Measurements from ENCODE around the gene AHRR. TPM values are rescaled to one million over a fixed set of nuclear protein-coding genes. Genes with fewer than 3 reads are reported as not detected.
A peak's percentile ranks its signal among the peaks of the same experiment; 100 is the strongest.
"Not testable (repeated sequence)": the region's sequence is repeated elsewhere in the genome, so short reads cannot be mapped to it uniquely, and the experiment has no call there.

Gene AHRR
- total and polyA plus RNA-seq, 7 experiments from 2014 or later = 0.56 to 23.5 (median 1.2) TPM; not detected in 1

DNA sequence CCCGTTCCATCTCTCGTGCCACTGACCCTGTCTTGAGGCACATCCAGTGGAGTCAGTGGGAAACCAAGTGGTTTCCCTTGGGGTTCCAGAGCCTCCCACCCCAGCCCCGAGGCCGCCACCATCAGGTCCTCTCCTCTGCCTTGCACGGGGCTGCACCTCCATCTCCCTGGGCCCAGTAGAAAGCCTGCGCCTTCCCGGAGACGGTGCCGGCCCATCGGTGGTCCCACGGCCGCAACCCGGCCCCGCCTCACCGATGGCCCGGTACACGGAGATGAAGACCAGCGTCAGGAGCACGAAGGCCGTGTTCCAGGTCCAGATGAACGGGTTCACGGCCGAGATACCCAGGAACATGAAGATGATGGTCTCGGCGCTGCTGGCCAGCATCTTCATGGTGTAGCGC lies 161.5 kb downstream of the AHRR start:
- intact Hi-C loops (cut with micrococcal nuclease) = no loop called here
- H3K27ac Mint-ChIP-seq = no peak overlapping the region
- DNase-seq (peak in 1 of 9 donors; percentile 7), ATAC-seq (no peak)
- no peak overlapping the region for H3K4me3 ChIP-seq (ENCODE audit: low read length)
- no peak overlapping the region for H3K4me3 Mint-ChIP-seq
- no peaks in the 10 kb centered on the region for H3K27me3 ChIP-seq (ENCODE audit: control insufficient read depth in 2 of 2, insufficient read depth in 2 of 2, low read length in 2 of 2)
- no peaks in the 10 kb centered on the region for H3K9me3 ChIP-seq (ENCODE audit: control insufficient read depth in 2 of 3, low read length in 3 of 3)
- H3K9me3 Mint-ChIP-seq = peaks cover 0 to 1% (median 0%) of the 10 kb centered on the region in 11 donors
- peaks cover 0 to 7% (median 4%) of the 10 kb centered on the region in 5 donors for H3K27me3 Mint-ChIP-seq
- no peaks in the 10 kb centered on the region for H3K4me1 ChIP-seq (ENCODE audit: control insufficient read depth in 2 of 2, insufficient read depth in 2 of 2, low read length in 2 of 2)
- ChIA-PET CTCF (no interaction called here), POLR2A (no interaction called here)
- H3K27ac ChIP-seq (ENCODE audit: low read depth, low read length) = no peak overlapping the region
- peaks cover 0 to 18% (median 4%) of the 10 kb centered on the region in 7 donors for H3K4me1 Mint-ChIP-seq
- no peaks in the 10 kb centered on the region for H3K36me3 Mint-ChIP-seq
- no peaks in the 10 kb centered on the region for H3K36me3 ChIP-seq (ENCODE audit: control insufficient read depth in 2 of 3, insufficient read depth in 3 of 3, low read length in 3 of 3)

DNA sequence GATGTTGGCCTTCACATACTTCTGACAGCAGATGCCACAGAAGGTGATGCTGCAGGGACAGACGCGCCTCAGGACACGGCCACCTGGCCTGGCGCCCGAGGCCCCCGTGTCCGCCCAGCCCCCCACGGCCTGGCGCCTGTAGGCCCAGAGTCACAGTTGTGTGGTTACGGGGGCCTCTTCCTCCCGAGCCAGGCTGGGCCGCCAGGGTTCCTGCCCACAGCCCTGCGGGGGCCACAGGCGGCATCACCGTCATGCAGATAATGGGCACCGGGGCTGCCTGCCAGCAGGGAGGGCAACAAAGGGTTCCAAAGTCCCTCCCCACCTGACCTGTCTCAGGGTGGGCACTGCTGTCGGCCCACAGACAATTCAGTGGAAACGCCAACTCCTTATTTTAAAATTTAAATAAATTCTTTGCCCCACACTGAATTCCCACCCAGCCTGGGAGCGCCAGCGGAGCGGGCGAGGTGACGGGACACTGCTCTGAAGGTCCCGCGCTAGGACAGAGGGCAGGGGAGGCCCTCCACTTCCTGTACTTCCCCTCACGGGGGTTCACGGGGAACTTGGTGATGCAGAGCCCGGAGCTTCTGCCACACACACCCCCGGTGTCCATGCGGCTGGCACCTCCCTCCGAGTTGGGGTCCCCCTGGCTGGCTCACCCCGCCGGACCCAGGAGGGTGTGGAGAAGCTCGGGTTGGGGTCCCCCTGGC lies 162.1 kb downstream of the AHRR start:
- peaks cover 0 to 7% (median 4%) of the 10 kb centered on the region in 5 donors for H3K27me3 Mint-ChIP-seq
- H3K27ac Mint-ChIP-seq = no peak overlapping the region
- CTCF ChIA-PET = no interaction called here
- H3K4me1 Mint-ChIP-seq = peaks cover 0 to 18% (median 4%) of the 10 kb centered on the region in 7 donors
- Histone ChIP-seq H3K27me3 (ENCODE audit: control insufficient read depth in 2 of 2, insufficient read depth in 2 of 2, low read length in 2 of 2) (no peaks in the 10 kb centered on the region), H3K9me3 (ENCODE audit: control insufficient read depth in 2 of 3, low read length in 3 of 3) (no peaks in the 10 kb centered on the region), H3K4me3 (ENCODE audit: low read length) (no peak overlapping the region), H3K27ac (ENCODE audit: low read depth, low read length) (no peak overlapping the region), H3K36me3 (ENCODE audit: control insufficient read depth in 2 of 3, insufficient read depth in 3 of 3, low read length in 3 of 3) (no peaks in the 10 kb centered on the region), H3K4me1 (ENCODE audit: control insufficient read depth in 2 of 2, insufficient read depth in 2 of 2, low read length in 2 of 2) (no peaks in the 10 kb centered on the region)
- intact Hi-C loops (cut with micrococcal nuclease) = no loop called here
- no peaks in the 10 kb centered on the region for H3K36me3 Mint-ChIP-seq
- H3K4me3 Mint-ChIP-seq = no peak overlapping the region
- DNase-seq (no peak), ATAC-seq (peak; percentile 17)
- peaks cover 0 to 1% (median 0%) of the 10 kb centered on the region in 11 donors for H3K9me3 Mint-ChIP-seq
- POLR2A ChIA-PET = no interaction called here

DNA sequence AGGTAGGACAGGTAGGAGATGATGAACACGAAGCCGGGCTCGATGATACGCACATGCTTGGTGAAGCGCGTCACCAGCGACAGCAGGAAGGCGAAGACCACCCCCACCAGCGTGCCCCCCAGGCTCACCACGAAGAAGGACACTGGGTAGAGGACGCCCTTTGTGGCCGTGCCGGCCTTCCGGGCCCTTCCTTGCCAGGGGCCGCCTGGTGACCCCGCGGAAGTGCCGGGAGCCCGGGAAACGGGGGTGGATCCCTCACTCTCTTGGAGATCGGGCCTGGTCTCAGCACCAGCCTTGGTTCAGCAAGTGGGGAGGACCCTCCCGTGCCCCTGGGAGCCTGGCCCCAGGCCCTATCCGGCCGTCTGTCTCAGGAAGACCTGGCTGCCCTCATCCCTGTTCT lies 163.0 kb downstream of the AHRR start:
- CTCF ChIA-PET = no interaction called here

DNA sequence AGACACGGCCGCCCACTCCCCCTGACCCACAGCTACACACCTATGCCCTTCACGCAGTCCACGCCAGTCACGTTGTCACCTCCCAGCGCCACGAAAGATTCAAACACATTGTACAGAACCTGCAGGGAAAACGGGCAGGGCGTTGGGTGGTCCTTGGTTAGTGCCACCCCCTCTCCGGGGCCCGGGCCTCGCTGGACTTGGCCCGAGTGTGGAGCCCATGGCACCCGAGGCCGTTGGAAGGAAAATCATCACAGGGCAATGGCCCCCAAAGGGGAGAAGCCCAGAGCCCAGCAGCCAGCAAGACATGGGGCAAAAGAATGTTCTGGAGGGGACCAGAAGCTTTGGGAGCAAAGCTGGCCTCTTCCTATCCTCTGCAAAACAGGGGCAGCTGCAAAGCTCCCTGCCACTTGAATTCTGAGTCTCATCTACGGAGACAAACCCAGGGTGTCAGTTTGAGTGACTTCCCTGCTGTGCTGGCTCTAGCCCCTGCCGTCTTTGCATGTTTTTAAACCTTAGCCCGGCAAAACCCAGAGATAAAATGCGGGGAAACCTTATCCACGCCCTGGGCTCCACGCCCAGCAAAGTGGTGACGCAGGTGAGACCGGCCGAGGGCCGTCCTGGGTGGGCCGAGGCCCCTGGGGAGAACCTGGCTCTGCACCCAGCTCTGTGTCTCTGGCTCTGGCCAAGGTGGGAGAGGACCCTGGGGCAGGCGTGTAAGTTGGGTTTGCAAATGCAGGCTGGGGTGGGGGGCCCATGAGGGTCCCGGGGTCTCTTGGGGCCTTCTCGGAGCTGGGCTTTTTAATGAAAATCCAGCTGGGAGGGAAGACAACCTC lies 163.8 kb downstream of the AHRR start:
- ChIA-PET CTCF (no interaction called here), POLR2A (interaction anchor here (0.7 kb wide), 1 partner anchor 44 kb away, joined by 3 read pairs; no protein-coding TSS in a partner anchor)
- H3K4me3 ChIP-seq (ENCODE audit: low read length) = no peak overlapping the region
- no peaks in the 10 kb centered on the region for H3K27me3 ChIP-seq (ENCODE audit: control insufficient read depth in 2 of 2, insufficient read depth in 2 of 2, low read length in 2 of 2)
- H3K4me1 ChIP-seq (ENCODE audit: control insufficient read depth in 2 of 2, insufficient read depth in 2 of 2, low read length in 2 of 2) = no peaks in the 10 kb centered on the region
- Mint-ChIP-seq H3K27me3 (peaks cover 0 to 7% (median 4%) of the 10 kb centered on the region in 5 donors), H3K36me3 (no peaks in the 10 kb centered on the region), H3K9me3 (peaks cover 0 to 1% (median 0%) of the 10 kb centered on the region in 11 donors), H3K4me1 (peaks cover 0 to 18% (median 4%) of the 10 kb centered on the region in 7 donors), H3K4me3 (peak overlapping the region in 5 of 10 donors; percentile 14 to 56 (median 29)), H3K27ac (no peak overlapping the region)
- H3K36me3 ChIP-seq (ENCODE audit: control insufficient read depth in 2 of 3, insufficient read depth in 3 of 3, low read length in 3 of 3) = no peaks in the 10 kb centered on the region
- H3K9me3 ChIP-seq (ENCODE audit: control insufficient read depth in 2 of 3, low read length in 3 of 3) = no peaks in the 10 kb centered on the region
- ATAC-seq = no peak
- no peak overlapping the region for H3K27ac ChIP-seq (ENCODE audit: low read depth, low read length)
- intact Hi-C loops (cut with micrococcal nuclease) = no loop called here
- DNase-seq = peak in 1 of 9 donors; percentile 6

More for the DNA sequence above, 163.0 kb downstream of the AHRR start:
- Histone ChIP-seq H3K27me3 (ENCODE audit: control insufficient read depth in 2 of 2, insufficient read depth in 2 of 2, low read length in 2 of 2) (no peaks in the 10 kb centered on the region), H3K27ac (ENCODE audit: low read depth, low read length) (no peak overlapping the region), H3K9me3 (ENCODE audit: control insufficient read depth in 2 of 3, low read length in 3 of 3) (no peaks in the 10 kb centered on the region), H3K4me3 (ENCODE audit: low read length) (no peak overlapping the region), H3K36me3 (ENCODE audit: control insufficient read depth in 2 of 3, insufficient read depth in 3 of 3, low read length in 3 of 3) (no peaks in the 10 kb centered on the region), H3K4me1 (ENCODE audit: control insufficient read depth in 2 of 2, insufficient read depth in 2 of 2, low read length in 2 of 2) (no peaks in the 10 kb centered on the region)
- Mint-ChIP-seq H3K4me3 (no peak overlapping the region), H3K27ac (no peak overlapping the region), H3K9me3 (peaks cover 0 to 1% (median 0%) of the 10 kb centered on the region in 11 donors), H3K27me3 (peaks cover 0 to 7% (median 4%) of the 10 kb centered on the region in 5 donors), H3K36me3 (no peaks in the 10 kb centered on the region), H3K4me1 (peaks cover 0 to 18% (median 4%) of the 10 kb centered on the region in 7 donors)
- ATAC-seq = no peak
- intact Hi-C loops (cut with micrococcal nuclease) = no loop called here
- POLR2A ChIA-PET = no interaction called here
- DNase-seq = peak in 1 of 9 donors; percentile 8

DNA sequence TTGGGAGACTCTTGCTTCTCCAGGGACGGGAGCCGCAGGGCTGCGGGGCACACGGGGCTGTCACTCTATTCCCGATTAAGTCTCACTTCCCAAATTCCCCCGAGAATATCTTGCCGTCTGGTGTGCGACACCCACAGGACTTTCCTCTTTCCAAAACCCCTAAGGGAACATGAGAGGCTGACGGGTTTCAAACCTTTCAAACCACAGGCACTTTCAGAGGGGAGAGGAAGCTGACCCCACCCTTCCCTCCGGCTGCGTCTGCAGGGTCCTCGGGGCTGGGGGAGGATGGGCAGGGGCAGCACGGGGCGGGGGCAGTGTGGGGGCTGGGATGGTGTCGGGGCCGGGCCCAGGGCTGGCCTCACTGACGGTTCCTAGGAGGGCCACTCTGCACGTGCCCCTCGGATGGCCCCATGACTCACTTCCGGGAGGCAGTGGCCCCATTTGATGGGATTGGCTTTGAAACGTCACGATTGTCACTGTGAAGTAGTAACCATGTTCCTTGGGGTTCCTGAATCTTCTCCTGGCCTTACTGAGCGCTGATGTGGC lies 164.5 kb downstream of the AHRR start:
- Mint-ChIP-seq H3K36me3 (no peaks in the 10 kb centered on the region), H3K4me3 (peak overlapping the region in 5 of 10 donors; percentile 14 to 56 (median 29)), H3K27me3 (peaks cover 0 to 5% (median 4%) of the 10 kb centered on the region in 5 donors), H3K4me1 (peaks cover 0 to 18% (median 4%) of the 10 kb centered on the region in 7 donors), H3K9me3 (peaks cover 0 to 1% (median 0%) of the 10 kb centered on the region in 11 donors), H3K27ac (peak overlapping the region in 1 of 9 donors; percentile 41)
- intact Hi-C loops (cut with micrococcal nuclease) = no loop called here
- no peak overlapping the region for H3K4me3 ChIP-seq (ENCODE audit: low read length)
- H3K27ac ChIP-seq (ENCODE audit: low read depth, low read length) = no peak overlapping the region
- no peaks in the 10 kb centered on the region for H3K27me3 ChIP-seq (ENCODE audit: control insufficient read depth in 2 of 2, insufficient read depth in 2 of 2, low read length in 2 of 2)
- no peaks in the 10 kb centered on the region for H3K36me3 ChIP-seq (ENCODE audit: control insufficient read depth in 2 of 3, insufficient read depth in 3 of 3, low read length in 3 of 3)
- CTCF ChIA-PET = no interaction called here
- ATAC-seq (peak; percentile 58), DNase-seq (no peak)
- POLR2A ChIA-PET = no interaction called here
- H3K9me3 ChIP-seq (ENCODE audit: control insufficient read depth in 2 of 3, low read length in 3 of 3) = no peaks in the 10 kb centered on the region
- no peaks in the 10 kb centered on the region for H3K4me1 ChIP-seq (ENCODE audit: control insufficient read depth in 2 of 2, insufficient read depth in 2 of 2, low read length in 2 of 2)

DNA sequence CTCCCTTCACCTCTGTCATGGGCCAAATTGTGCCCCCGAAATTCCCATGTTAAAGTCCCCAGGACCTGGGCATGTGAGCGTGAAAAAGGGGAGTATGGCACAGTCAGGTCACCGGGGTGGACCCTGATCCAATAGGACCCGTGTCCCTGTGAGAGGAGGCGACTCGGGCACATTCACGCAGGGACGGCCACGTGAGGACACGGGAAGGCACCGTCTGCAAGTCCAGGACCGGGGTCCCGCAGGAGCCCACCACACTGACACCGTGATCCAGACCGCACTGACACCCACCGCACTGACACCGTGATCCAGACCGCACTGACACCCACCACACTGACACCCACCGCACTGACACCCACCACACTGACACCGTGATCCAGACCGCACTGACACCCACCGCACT lies 165.1 kb downstream of the AHRR start:
- H3K27me3 Mint-ChIP-seq; H3K4me1 ChIP-seq (ENCODE audit: control insufficient read depth in 2 of 2, insufficient read depth in 2 of 2, low read length in 2 of 2); DNase-seq; H3K36me3 Mint-ChIP-seq; H3K9me3 Mint-ChIP-seq; H3K36me3 ChIP-seq (ENCODE audit: control insufficient read depth in 2 of 3, insufficient read depth in 3 of 3, low read length in 3 of 3); H3K9me3 ChIP-seq (ENCODE audit: control insufficient read depth in 2 of 3, low read length in 3 of 3); ATAC-seq; POLR2A ChIA-PET; intact Hi-C loops (cut with micrococcal nuclease); H3K27ac ChIP-seq (ENCODE audit: low read depth, low read length); H3K27me3 ChIP-seq (ENCODE audit: control insufficient read depth in 2 of 2, insufficient read depth in 2 of 2, low read length in 2 of 2); CTCF ChIA-PET; H3K4me3 ChIP-seq (ENCODE audit: low read length): not testable (repeated sequence)
- peak overlapping the region in 2 of 9 donors; percentile 8 to 41 for H3K27ac Mint-ChIP-seq
- H3K4me3 Mint-ChIP-seq = peak overlapping the region in 3 of 10 donors; percentile 14 to 56 (median 50)
- H3K4me1 Mint-ChIP-seq = peaks cover 0 to 18% (median 5%) of the 10 kb centered on the region in 7 donors
